Measurements from ENCODE around the gene CNTFR. TPM values are rescaled to one million over a fixed set of nuclear protein-coding genes. Genes with fewer than 3 reads are reported as not detected.

The CNTFR gene
- total RNA-seq, 3 donors from 2014 or later = 1.5 to 14.5 (median 7.7) TPM

DNA sequence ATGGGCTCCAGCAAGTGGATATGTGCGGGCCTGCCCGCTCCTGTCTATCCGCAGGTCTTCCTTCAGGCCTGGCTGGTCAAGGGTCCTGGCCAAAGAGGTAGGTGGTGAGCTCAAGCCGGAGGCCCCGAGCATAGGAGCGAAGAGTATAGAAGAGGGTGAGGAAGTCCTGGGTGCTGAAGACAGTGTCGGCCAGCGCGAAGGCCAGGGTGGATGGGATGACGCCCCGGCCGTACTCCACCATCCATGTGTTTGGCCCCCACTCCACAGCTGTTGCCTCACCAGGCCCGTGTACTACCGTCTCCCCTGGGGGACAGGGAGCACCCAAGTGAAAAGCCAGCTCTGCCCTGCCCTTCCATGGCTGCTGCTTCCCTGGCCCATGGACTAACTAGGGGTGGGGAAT, 46.0 kb upstream of the CNTFR start:
- no peaks in the 10 kb centered on the region for H3K9me3 ChIP-seq

DNA sequence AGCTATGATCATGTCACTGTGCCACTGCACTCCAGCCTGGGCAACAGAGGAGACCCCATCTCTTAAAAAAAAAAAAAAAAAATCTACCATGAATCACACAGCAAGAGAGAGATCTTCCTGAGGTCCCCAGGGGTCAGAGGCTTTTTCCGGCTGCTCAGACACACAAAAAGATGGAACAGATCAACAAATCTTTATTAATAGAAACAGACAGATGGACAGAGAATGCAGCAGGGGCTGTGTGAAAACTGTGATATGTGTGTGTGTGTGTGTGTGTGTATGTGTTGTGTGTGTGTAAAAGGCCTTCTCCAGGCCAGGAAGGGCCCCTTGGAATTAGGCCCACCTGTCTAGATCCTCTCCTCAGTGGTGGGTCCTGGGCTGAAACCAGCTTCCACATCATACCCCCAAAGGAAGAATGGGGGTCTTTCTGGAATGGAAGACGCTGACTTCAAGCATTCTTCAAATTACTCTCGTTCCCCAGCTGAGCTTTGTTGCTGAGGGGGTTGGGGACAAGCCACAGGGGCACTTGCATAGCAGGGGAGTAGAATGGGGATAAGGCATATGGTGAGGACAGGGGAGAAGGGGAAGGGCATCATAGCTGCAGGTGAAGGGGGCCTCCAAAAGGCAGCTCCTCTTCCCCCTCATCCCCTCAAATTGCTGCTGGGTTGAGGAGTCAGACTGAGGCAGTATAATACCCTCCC, 45.2 kb upstream of the CNTFR start:
- ATAC-seq (no peak), DNase-seq (no peak)
- TF ChIP-seq, protein P1, sequence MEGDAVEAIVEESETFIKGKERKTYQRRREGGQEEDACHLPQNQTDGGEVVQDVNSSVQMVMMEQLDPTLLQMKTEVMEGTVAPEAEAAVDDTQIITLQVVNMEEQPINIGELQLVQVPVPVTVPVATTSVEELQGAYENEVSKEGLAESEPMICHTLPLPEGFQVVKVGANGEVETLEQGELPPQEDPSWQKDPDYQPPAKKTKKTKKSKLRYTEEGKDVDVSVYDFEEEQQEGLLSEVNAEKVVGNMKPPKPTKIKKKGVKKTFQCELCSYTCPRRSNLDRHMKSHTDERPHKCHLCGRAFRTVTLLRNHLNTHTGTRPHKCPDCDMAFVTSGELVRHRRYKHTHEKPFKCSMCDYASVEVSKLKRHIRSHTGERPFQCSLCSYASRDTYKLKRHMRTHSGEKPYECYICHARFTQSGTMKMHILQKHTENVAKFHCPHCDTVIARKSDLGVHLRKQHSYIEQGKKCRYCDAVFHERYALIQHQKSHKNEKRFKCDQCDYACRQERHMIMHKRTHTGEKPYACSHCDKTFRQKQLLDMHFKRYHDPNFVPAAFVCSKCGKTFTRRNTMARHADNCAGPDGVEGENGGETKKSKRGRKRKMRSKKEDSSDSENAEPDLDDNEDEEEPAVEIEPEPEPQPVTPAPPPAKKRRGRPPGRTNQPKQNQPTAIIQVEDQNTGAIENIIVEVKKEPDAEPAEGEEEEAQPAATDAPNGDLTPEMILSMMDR (IDR thresholded peaks at IDR 0.05) = no peak
- intact Hi-C loops (cut with DNase I, micrococcal nuclease) = no loop called here
- Histone ChIP-seq H3K9me3 (no peaks in the 10 kb centered on the region), H3K4me1 (ENCODE audit: low read depth) (peaks cover 20% of the 10 kb centered on the region), H3K4me3 (no peak overlapping the region), H3K36me3 (ENCODE audit: low read depth) (no peaks in the 10 kb centered on the region)

More for the DNA sequence above, 46.0 kb upstream of the CNTFR start:
- peaks cover 15% of the 10 kb centered on the region for H3K4me1 ChIP-seq (ENCODE audit: low read depth)
- H3K4me3 ChIP-seq = no peak overlapping the region
- TF ChIP-seq, protein P1 (IDR thresholded peaks at IDR 0.05) = no peak
- intact Hi-C loops (cut with DNase I, micrococcal nuclease) = no loop called here
- no peak for DNase-seq
- H3K36me3 ChIP-seq (ENCODE audit: low read depth) = no peaks in the 10 kb centered on the region
- ATAC-seq = no peak

DNA sequence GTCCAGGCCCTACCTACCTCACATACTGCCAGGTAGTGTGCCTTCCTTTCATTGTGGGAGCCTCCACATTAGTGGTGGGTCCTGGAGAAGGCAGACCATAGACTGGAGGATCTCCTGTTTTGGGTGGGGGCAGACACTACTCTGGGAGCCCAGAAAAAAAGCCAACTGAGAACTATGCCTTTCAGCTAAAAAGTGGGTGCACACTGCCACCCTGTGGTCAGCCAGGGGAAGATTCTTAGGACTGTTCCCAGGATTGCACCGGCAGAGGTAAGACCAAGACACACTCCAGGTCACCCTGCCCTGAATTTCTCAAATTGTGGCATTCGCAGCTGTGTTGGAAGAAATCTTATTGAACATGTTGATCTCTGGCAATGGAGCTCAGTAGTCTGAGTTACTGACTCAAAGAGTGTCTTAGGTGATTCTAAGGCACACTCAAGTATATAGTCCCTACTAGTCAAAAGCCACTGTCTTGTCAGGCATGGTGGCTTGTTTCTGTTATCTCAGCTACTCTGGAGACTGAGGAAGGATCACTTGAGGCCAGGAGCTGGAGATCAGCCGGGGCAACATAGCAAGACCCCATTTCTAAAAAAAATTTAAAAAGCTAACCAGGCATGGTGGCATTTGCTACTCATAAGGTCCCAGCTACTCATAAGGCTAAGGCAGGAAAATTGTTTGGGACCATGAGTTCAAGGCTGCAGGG, 44.5 kb upstream of the CNTFR start:
- no peaks in the 10 kb centered on the region for H3K36me3 ChIP-seq (ENCODE audit: low read depth)
- ATAC-seq (peak; percentile 35), DNase-seq (peak in 2 of 3 donors; percentile 71 to 79)
- H3K4me1 ChIP-seq (ENCODE audit: low read depth) = peaks cover 24% of the 10 kb centered on the region
- TF ChIP-seq, protein P1 (IDR thresholded peaks at IDR 0.05) = peak; percentile 83
- intact Hi-C loops (cut with DNase I, micrococcal nuclease) = no loop called here
- H3K4me3 ChIP-seq = no peak overlapping the region
- H3K9me3 ChIP-seq = no peaks in the 10 kb centered on the region

GRCh38 chr9:34633166-34633565, 43.6 kb upstream of the CNTFR start:
- ATAC-seq = no peak
- Histone ChIP-seq H3K36me3 (ENCODE audit: low read depth) (no peaks in the 10 kb centered on the region), H3K4me3 (no peak overlapping the region), H3K4me1 (ENCODE audit: low read depth) (peaks cover 32% of the 10 kb centered on the region), H3K9me3 (no peaks in the 10 kb centered on the region)
- no peak for DNase-seq
- intact Hi-C loops (cut with DNase I, micrococcal nuclease) = no loop called here
- TF ChIP-seq, protein P1 (IDR thresholded peaks at IDR 0.05) = no peak

- Histone ChIP-seq H3K4me1 (ENCODE audit: low read depth) (peaks cover 23% of the 10 kb centered on the region), H3K9me3 (no peaks in the 10 kb centered on the region), H3K4me3 (no peak overlapping the region), H3K36me3 (ENCODE audit: low read depth) (no peaks in the 10 kb centered on the region)
- DNase-seq = no peak
- TF ChIP-seq, protein P1 (IDR thresholded peaks at IDR 0.05) = no peak
- intact Hi-C loops (cut with DNase I, micrococcal nuclease) = no loop called here
- peak; percentile 47 for ATAC-seq
Observed at GRCh38 chr9:34630402-34631154, 41.1 kb upstream of the CNTFR start.
